ENCODE results near the gene TMEM187.
A peak's percentile ranks its signal among the peaks of the same experiment; 100 is the strongest.

The TMEM187 gene

DNA sequence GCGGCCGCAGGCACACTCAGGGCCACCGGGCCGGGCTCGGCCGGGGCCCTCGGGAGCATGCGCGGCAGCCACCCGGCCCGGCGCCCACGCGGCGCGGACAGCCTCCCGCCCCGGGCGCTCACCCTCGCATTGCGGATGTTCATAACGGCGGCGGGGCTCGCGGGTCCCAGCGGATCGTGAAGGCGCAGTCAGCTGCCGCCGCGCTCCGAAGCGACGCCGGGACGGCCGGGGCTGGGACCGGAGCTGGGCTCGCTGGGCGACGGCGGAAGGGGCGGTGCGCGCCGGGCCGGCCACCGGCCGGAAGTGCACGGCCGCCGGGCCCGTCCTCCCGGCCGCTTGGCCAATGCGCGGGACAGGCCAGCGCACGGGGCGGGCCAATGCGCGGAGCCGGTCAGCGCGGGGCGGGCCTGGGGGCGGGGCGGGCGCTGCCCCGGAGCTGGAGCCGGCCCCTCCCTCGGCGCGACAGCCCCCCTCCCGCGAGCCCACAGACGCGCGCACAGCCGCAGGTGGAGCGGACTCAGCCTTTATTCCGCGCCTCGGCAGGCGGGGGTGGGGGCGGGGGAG lies 37.7 kb upstream of the TMEM187 start, which contains the start of gene NAA10:
Gene NAA10, minus strand, starts transcription at position 276 of the 564 bp plus-strand sequence. Its CDS starts 133 bp downstream, at position 143.
- no peak for DNase-seq (ENCODE audit: low read depth in 3 of 3, low spot score in 1 of 3)

DNA sequence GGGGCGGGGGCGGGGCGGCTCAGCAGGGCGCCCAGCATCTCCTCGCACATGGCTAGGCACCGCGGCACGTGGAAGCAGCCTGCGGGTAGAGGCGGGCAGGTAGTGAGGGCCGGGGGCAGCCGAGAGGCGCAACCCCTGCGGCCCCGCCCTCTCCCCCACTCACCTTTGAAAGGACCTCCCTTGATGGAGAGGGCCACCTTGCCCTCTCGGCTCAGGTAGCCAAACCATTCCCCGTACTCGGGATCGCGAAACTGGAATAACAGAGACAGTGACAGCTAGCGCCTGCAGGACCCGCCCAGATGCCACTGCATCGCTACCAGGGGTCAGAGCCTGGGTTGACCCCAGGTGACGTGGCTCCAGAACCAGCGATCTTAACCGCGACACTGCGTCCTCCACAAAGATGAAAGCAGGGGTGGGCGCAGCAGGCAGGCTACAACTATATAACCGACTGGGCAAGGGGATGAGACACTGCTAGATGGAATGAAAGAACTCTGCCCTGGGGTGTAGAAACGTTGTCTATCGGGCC lies 37.2 kb upstream of the TMEM187 start:
- DNase-seq (ENCODE audit: low read depth in 3 of 3, low spot score in 1 of 3), result no peak

DNA sequence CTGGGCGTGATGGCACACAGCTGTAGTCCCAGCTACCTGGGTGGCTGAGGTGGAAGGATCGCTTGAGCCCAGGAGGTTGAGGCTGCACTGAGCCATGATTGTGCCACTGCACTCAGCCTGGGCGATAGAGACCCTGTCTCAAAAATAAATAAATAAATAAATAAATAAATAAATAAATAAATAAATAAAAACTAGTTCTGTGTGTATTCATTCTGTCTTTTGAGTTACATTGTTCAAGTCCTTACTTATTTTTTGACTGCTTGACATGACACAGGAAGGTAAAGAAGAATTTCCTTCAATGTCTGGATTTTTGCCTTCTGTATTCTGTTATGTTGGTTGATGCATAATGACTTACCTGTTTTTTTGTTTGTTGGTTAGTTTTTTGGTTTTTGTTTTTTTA lies 35.5 kb upstream of the TMEM187 start:
- no peak for DNase-seq (ENCODE audit: low read depth in 3 of 3, low spot score in 1 of 3)

DNA sequence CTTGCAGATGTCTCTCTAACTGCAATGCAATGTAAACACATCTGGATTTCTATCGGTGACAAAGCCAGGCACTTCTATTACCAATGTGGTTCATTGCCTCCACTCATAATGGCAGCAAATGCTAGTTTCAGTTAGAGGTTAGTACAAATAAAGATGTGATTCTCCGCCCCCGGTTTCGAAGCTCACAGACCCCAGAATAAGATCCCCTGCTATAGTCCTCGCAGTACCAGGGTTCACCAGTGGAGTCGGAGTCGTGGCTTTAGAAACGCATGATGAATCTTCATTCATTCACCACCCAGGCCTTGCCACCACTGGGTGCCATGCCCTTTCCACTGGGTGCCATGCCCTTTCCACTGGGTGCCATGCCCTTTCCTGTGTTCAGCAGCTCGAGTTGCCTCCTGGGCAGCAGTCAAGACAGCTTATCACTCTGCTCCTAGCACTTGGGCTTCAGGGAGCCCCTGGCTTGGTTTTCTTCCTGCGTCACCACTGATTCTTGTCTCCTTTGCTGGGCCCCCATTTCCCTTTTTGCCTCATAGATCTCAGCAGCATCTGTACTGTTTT lies 34.2 kb upstream of the TMEM187 start:
- no peak for DNase-seq (ENCODE audit: low read depth in 3 of 3, low spot score in 1 of 3)

DNA sequence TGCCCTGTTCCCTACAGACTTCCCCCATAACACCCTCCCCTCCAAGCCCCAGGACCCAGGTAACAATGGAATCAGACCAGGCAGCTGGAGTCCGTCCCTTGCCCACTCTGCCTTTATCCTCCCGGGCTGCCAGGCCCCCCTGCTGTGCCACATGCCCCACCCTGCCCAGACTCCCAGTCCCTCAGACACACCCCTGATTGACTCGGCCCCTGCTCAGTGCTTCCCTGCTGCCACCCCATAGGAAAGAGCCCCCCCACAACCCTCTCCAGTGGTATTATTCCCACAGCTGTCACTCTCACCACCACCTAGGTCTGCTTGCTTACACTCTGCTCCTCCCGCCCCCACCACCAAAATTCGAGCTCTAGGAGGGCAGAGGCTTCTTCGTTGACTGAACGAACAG lies 33.0 kb upstream of the TMEM187 start:
- no peak for DNase-seq (ENCODE audit: low read depth in 3 of 3, low spot score in 1 of 3)

DNA sequence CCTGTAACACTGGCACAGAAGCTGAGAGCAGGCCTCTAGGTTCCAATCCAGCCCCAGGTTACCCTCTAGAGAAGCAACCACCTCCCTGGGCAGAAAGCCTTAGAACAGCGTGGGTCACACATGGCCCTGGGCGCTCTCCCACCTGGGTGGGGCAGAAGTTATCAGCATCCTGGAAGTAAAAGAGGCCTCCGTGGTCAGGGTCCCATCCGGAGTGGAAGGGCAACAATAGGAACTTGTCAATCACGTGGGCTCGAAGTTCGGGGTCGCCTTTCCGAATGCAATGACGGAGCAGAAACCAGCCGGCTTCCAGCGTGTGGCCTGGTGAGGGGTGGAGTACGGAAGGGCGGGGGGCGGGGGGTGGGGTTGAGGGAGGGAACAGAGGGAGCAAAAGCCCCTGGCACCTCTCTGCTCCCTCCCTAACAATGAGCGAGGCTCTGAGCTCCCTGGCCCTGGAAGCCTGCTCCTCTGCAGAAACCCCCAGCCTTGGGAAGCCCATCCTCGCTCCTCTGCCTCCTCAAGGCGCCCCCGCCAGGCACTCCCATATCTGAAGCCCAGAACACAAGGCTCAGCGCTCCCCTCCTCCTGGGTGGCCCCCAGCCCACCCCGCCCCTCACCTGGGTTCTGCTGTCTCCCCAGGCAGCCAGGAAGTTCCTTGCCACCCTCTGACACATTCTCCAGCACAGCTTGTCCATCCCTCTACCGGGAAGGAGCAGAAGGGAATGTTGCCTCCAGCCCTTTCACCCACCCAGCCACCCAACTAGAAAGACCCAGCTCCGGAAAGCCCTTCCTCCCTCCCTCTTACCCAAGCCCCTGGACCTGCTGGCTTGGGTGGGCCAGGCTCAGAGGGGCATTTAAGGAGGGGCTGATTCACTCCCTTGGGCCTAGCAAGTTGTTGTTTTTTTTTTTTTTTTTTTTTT lies 31.0 kb upstream of the TMEM187 start:
- DNase-seq (ENCODE audit: low read depth in 3 of 3, low spot score in 1 of 3), result no peak

DNA sequence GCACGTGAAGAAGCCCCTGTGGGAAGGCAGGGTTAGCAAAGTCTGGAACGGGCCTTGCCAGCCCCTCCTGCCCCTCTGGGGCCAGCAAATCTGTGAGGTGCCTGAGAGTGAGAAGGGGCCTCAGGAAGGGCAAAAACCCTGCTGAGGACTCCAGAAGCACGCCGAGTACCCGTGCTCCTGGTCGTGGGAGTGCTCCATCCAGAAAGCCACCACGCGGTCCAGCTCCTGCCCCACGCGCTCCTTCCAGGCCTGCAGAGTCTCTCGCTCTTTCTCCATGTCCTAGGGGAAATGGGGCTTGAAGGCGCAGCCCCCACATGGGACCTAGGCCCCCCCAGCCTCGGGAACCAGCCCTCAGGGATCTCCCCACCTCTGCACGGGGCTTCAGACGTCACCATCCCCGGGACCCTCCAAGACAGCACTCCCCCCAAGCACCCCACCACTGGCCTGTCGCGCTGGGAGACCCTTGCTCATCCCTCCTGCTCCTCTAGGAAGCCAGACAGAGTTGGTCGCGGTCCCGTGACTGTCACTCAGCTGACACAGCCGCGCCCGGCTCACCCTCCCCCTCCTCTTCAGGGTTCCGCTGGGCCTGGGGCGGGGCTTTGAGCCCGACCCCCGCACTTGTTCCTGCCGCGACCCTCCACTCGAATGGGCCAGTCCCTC lies 28.3 kb upstream of the TMEM187 start, which contains the start of gene RENBP:
Gene RENBP, minus strand, starts transcription at position 504 of the 660 bp plus-strand sequence. Its CDS starts 33 bp downstream, at position 471.
- no peak for DNase-seq (ENCODE audit: low read depth in 3 of 3, low spot score in 1 of 3)

DNA sequence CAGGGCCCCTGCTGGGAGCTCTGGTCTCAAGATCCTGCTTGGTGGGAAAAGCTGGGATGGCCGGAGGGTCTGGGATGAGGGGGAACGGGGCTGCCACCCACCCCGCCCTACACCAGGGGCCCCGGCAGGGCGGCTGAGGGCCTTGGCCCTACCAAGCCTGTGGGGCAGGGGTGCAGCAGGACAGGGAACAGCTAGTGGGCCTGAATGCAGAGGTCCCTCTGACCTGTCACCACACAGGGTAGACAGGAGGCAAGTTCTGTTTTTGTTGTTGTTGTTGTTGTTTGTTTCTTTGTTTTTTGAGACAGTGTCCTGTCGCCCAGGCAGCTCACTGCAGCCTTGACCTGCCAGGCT lies 27.8 kb upstream of the TMEM187 start:
- no peak for DNase-seq (ENCODE audit: low read depth in 3 of 3, low spot score in 1 of 3)

DNA sequence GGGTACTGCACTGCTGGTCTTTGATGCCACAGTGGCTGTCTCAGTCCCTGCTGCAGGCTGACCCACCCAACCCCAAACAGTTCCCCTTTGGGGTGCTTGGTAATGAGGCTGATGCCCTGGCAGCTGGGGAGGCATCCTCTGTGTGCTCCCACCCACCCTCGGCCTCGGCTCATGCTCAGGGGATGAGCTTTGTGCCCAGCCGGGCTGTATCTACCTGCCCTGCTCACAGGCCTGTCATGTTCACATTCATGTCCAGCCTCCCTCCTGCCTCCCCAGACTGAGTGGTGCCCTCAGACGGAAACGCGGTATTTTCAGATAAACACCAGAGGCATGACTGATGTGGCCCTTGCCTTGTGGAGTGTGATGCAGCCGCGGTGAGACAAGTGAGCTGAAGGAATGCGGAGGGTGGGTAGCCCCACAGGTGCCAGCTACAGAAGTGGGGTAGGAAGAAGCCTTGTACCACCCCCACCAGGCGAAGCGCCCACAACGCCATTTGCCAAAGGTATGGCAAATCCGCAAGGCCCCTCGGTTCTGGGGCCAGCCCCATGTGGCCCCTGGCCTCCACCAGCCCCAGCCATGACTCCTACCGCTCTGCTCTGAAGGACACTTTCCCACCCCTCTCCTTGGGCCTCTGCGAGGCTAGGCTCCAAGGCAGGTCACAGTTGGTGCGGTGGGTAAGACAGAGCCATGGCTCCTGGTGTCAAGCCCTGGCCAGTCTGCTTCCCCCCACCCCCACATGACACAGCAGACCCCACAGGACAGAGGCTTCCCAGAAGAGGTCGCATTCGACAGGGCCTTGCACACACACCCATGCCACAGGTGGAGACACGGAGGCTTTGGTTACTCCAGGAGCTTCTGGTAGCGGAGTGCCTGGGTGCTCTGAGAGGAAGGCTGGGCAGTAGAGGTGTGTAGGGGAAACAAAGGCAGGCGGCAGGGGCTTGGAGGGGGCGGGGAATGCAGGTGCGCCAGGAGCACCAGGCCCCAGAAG lies 26.3 kb upstream of the TMEM187 start:
- DNase-seq (ENCODE audit: low read depth in 3 of 3, low spot score in 1 of 3), result no peak

DNA sequence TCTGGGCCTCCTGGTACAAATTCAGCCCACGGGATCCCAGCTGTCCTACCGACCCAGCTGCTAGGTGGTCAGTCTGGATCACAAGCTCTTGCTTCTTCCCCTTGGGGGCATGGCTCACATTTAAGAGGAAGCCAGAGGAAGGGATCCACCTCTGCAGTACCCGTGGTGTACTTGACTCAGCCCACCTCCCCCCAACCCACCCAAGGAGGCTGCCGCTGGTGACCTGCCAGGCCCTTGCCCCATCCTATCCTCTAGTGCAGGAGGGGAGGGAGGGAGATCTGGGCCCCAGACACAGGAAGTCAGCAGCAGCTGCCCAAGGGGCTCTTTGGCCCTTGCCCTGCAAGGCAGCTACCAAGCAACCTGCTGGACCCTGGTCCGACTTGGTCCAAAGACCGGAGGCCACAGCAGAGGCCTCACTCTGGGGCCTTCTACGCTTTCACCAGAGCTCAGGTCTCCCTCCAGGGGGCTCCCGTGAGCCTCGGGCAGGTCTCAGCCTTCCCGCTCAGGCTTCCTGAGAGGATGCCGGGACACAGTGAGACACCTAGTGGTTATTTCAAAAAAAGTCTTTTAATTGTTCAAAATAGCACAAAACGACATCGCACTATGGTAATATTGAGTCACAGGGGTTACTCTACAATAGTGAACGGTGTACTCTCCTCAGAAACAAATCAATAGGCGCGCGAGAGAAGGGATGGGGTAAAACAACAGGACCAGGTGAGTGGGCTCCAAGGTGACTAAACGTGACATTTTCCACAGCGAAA lies 25.4 kb upstream of the TMEM187 start:
- peak in 1 of 3 donors; percentile 49 for DNase-seq (ENCODE audit: low read depth in 3 of 3, low spot score in 1 of 3)

DNA sequence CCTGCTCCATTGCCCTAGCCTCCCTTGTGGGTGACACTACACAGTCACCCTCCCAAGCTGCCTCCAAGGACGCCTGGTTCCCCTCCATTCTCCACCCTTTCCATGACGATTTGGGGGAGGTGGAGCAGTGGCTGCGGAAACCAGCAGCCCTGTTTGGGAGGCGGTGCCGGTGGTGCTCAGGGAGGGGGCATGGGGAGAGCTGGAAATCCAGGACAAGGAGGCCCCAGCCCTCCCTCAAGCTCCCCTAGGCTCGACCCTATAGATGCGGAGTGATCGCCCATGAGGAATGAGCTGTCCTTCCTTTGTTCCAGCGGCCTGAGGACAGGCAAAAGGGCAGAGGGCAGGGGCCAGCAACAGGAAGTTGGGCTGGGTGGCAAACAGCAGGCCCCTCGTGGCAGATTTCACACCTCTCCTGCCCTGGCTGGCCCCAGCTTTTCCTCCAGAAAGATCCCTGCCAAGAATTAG lies 24.5 kb upstream of the TMEM187 start:
- DNase-seq (ENCODE audit: low read depth in 3 of 3, low spot score in 1 of 3), result no peak

DNA sequence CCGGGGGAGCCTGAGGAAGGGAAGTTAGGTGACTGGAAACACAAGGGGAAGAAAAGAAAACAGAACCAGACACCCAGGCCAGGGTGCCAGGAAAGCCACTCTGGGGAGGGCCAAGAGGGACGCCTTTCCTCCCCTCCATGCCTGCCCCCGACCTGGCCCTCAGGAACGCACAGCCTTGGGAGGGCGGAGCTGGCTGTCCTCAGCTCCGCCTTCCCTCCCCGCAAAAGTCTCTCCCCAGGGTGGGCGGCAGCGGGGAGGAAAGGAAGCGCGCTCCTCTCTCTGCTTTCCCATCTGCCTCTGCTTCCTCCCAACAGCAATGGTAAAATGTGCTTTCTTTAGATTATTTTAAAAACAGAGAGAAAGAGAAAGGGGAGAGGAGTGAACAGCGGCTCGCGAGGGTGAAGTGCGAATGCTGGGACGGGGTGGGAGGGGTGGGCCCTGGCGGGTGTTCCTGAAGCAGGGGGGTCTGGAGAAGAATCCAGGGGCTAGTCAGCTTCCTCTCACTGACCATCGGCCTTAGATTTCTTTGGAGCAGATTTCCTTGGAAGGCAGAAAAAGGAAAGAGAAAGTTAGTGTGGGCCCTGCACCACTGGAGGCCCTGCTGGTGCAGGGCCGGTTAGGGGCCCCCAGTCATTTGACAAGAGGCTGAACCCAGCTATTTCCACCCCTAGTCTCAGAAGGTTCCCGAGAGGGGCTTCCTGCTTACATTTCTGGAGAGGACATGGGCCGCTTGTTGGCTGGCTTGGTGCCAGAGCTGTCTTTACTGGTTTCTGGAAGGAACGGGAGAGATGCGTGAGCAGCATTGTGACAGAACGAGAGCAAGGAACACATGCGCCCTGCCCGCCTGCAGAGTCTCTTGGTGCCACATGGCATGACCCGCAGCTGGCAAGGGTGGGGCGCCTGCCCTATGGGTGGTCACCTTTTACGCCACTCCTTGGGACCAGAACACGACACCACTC lies 23.4 kb upstream of the TMEM187 start:
- no peak for DNase-seq (ENCODE audit: low read depth in 3 of 3, low spot score in 1 of 3)

DNA sequence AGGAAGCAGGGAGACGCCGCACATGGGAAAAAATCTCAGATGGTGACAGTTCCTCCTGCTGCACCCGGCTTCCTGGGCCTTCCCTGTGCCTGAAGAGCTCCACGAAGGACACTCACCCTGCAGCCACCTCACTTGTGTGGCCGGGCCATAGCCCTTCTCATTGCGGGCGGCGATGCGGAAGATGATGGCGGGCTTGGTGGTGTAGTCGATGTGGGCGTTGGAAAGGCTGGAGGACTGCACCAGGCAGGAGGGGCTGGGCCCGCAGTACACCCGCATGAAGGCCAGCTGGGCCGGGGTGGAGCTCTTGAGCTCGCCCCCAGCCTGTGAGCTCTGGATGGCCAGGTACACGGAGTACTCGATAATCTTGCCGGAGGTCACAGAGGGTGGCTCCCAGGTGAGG lies 22.4 kb upstream of the TMEM187 start:
- DNase-seq (ENCODE audit: low read depth in 3 of 3, low spot score in 1 of 3), result no peak

DNA sequence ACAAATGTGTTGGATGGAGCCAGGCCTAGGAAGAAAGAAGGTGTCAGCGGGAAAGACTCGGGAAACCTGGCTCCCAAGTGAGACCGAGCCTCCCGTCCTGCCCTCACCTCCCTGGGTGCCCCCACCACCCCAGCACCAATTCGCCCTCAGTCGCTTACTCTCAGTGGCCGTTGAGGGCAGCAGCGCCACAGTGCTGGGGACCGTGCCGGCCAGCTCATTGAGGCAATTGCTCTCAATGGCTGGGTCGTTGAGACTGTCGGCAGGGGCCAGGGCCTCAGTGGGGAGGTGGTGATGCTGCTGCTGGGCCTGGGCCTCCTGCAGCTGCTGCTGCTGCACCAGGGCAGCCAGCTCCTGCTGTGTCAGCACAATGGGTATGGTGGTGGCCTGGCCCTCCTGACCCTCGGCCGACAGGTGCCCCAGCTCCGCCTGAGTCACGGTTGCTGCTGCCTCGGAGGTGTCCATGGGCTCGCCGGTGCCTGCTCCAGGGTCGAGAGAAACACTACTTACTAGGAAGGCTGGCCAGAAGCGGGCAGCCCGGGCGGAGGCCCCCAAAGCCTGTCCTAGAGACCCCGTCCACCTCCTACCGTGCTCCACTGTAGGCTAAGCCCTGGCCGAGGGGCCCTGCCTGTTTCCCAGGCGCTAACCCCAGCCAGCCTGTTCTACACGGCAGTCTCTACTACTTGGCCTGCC lies 20.7 kb upstream of the TMEM187 start:
- DNase-seq (ENCODE audit: low read depth in 3 of 3, low spot score in 1 of 3), result no peak

DNA sequence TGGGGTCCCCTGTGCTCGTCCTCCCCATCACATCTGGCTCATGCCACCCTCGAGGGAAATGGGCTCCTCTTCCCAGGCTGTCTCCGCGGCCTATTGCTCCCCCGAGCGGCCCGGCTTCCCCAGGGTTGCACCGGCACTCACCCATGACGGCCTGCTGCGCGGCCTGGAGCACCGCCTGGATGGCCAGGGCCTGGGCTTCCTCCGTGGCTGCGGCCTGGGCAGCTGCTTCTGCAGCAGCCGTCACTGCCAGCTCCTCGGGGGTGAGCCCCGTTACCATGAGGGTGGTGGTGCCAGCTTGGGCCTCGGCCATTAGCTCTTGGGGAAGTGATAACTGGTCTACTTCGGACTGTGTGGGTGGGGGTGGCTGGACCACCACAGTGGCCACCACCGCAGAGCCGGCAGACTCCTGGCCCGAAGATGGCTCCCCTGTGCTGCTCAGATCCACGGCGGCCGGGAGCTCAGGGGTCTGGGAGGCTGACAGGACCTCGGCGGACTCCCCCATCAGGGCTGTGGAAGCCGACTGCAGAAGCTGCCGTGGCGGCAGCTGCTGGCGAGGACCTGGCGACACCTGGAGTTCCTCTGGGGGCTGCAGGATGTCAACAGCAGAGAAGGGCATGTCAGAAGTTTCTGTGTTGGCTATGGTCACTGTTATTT lies 20.1 kb upstream of the TMEM187 start:
- DNase-seq (ENCODE audit: low read depth in 3 of 3, low spot score in 1 of 3), result no peak

DNA sequence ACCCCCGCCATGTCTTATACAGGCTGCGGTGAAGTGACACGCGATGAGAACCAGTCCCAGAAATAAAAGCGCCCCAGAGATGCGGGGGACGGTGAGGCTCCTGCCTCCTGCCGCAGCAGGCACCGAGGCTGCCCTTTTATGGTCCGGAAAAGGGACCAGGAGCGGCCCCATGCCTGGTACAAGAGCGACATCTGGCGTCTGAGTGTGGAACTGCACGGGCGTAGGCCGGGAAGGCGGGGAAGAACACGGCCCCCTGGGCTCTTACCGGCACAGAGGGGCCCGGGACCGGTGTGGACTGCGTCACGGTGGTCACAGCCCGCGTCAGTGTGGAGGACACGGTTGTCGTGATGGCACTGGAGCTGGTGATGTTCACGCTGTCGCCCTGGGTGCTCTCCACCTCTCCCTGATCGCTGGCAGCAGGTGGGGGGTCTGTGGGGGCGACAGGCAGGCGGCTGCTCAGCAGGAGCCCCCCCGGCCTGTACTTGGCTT lies 19.2 kb upstream of the TMEM187 start:
- peak; percentile 37 to 71 (median 66) for DNase-seq (ENCODE audit: low read depth in 3 of 3, low spot score in 1 of 3)

All from stimulated activated CD4-positive, alpha-beta T cell treated with anti-CD3 and anti-CD28 coated beads, TNF-alpha, amount 100 ng/mL, for 1 hour (primary cell).